Endothelial cell (in vitro differentiated cells): Measurements from ENCODE around the gene SPINK14. TPM values are rescaled to one million over a fixed set of nuclear protein-coding genes. Genes with fewer than 3 reads are reported as not detected.

Experiments
- DNase-seq: peaks from one replicate; pipeline ENCODE4 v3.0.0; 2021; ENCODE audit warnings: low spot score
- H3K27ac Mint-ChIP-seq: one replicate; pipeline ENCODE4 v1.8.0; 2021; ENCODE audit warnings: mixed read lengths, inconsistent platforms; ENCODE audit not compliant: unreplicated experiment
- H3K27me3 Mint-ChIP-seq: one replicate; pipeline ENCODE4 v1.8.0; 2021; ENCODE audit warnings: mild to moderate bottlenecking, moderate library complexity, mixed read lengths, inconsistent platforms; ENCODE audit not compliant: unreplicated experiment
- H3K36me3 Mint-ChIP-seq: one replicate; pipeline ENCODE4 v1.8.0; 2021; ENCODE audit warnings: mild to moderate bottlenecking, low read depth, mixed read lengths, inconsistent platforms; ENCODE audit not compliant: unreplicated experiment
- H3K4me1 Mint-ChIP-seq: one replicate; pipeline ENCODE4 v1.8.0; 2021; ENCODE audit warnings: mild to moderate bottlenecking, mixed read lengths, inconsistent platforms; ENCODE audit not compliant: unreplicated experiment
- H3K4me3 Mint-ChIP-seq: one replicate; pipeline ENCODE4 v1.8.0; 2021; ENCODE audit warnings: mild to moderate bottlenecking, mixed read lengths, inconsistent platforms; ENCODE audit not compliant: unreplicated experiment
- H3K9me3 Mint-ChIP-seq: one replicate; pipeline ENCODE4 v1.8.0; 2021; ENCODE audit warnings: mixed read lengths, inconsistent platforms; ENCODE audit not compliant: unreplicated experiment
- total RNA-seq: library from RNA; stranded (reverse); fragmentation: NEBNext Ultra II Directional; extraction: Animal tissue kit (Norgen Biotek cat#: 25700); gene quantifications from one replicate; pipeline ENCODE4 v1.2.1, GENCODE V29; 2021; ENCODE audit not compliant: unreplicated experiment
- TF ChIP-seq, protein P1 (sequence below): fragments of 200-600 bp; sonication (generic); IDR thresholded peaks from one replicate; pipeline ENCODE4 v1.5.0; 2021; ENCODE audit warnings: antibody characterized with exemption; ENCODE audit not compliant: unreplicated experiment

The SPINK14 gene
- total RNA-seq, 1 donor from 2014 or later, result not detected

DNA sequence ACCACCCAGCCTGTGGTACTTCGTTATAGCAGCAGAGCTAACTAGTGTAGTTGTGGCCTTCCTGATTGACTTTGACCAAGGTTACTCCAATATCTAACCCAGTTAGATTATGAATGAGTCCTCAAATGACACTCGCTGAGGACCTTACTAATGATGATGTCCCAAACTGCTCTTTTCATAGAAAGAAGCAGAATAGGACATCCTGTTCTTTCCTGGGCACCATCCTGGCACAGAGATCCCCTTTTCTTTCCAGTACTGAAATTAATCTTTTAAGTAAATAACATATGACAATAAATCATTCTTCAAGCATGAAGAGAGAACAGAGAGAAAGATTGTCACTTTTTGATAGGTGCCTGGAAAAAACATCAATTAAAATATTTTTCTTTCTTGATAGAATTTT is 26.7 kb upstream of the SPINK14 start:
- Mint-ChIP-seq H3K27ac (no peak overlapping the region), H3K4me3 (no peak overlapping the region), H3K9me3 (no peaks in the 10 kb centered on the region), H3K36me3 (no peaks in the 10 kb centered on the region), H3K4me1 (peaks cover 14% of the 10 kb centered on the region), H3K27me3 (peaks cover 1% of the 10 kb centered on the region)
- TF ChIP-seq, protein P1, sequence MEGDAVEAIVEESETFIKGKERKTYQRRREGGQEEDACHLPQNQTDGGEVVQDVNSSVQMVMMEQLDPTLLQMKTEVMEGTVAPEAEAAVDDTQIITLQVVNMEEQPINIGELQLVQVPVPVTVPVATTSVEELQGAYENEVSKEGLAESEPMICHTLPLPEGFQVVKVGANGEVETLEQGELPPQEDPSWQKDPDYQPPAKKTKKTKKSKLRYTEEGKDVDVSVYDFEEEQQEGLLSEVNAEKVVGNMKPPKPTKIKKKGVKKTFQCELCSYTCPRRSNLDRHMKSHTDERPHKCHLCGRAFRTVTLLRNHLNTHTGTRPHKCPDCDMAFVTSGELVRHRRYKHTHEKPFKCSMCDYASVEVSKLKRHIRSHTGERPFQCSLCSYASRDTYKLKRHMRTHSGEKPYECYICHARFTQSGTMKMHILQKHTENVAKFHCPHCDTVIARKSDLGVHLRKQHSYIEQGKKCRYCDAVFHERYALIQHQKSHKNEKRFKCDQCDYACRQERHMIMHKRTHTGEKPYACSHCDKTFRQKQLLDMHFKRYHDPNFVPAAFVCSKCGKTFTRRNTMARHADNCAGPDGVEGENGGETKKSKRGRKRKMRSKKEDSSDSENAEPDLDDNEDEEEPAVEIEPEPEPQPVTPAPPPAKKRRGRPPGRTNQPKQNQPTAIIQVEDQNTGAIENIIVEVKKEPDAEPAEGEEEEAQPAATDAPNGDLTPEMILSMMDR, result no peak
- no peak for DNase-seq

DNA sequence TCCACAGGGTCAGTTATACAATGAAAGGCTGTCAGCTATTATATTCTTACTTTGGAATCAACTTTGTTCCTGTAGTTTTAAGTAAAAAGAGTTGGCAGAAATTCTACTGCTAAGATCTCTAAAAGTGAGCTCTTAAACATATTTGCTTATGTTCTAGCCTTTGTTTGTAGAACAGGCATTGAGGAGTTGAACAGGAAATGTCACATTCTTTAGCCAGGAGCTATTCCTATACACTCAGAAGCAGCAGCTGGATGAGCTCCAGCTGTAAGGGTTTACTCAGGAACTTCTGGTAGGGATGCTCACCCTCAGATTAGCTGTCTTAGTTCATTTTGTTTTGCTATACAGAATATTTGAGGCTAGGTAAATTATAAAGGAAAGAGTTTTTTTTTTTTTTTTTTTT is 22.4 kb upstream of the SPINK14 start:
- no peak overlapping the region for H3K4me3 Mint-ChIP-seq
- TF ChIP-seq, protein P1, result no peak
- no peaks in the 10 kb centered on the region for H3K36me3 Mint-ChIP-seq
- H3K4me1 Mint-ChIP-seq, result peaks cover 14% of the 10 kb centered on the region
- peaks cover 1% of the 10 kb centered on the region for H3K27me3 Mint-ChIP-seq
- no peaks in the 10 kb centered on the region for H3K9me3 Mint-ChIP-seq
- H3K27ac Mint-ChIP-seq, result peak overlapping the region; percentile 83
- DNase-seq, result peak; percentile 5

DNA sequence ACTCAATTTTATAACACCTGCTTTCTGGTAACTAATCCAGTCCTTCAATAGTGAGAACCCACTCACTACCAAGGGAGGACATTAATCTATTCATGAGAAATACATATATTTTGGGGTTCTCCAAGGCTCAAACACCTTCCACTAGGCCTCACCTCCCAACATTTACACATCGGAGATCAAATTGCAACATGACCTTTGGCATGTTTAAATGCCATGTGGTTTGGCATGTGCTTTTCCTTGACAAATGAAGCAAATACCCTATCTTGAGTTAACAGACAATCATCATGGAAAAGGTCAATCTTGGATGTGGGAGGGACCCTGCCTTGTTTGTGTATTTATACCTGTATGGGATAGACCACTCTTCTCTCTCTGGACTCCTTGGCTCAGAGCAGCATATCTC is 21.9 kb upstream of the SPINK14 start:
- H3K4me3 Mint-ChIP-seq, result no peak overlapping the region
- H3K27ac Mint-ChIP-seq, result peak overlapping the region; percentile 73
- DNase-seq, result no peak
- no peaks in the 10 kb centered on the region for H3K9me3 Mint-ChIP-seq
- H3K4me1 Mint-ChIP-seq, result peaks cover 14% of the 10 kb centered on the region
- H3K27me3 Mint-ChIP-seq, result peaks cover 1% of the 10 kb centered on the region
- TF ChIP-seq, protein P1, result no peak
- H3K36me3 Mint-ChIP-seq, result no peaks in the 10 kb centered on the region

DNA sequence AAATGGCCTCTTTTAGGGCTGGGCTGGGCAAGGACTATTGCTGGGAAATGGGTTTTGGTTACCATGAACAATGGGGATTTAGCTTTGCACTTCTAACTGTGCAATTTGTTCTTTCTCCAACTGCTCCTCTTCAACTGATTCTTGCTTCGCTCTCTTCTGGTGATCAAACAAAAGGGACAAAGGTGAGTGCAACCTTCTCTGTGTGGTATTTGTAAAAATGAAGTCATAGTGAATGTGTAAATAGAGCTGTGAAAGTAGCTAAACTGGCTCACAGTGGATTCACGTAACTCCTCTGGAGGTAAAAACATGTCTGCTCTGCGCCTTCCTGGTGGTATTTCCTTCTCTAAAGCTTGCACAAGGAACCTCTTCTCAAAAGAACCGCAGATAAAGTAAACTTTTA is 20.9 kb upstream of the SPINK14 start:
- no peaks in the 10 kb centered on the region for H3K9me3 Mint-ChIP-seq
- TF ChIP-seq, protein P1, result no peak
- H3K4me1 Mint-ChIP-seq, result peaks cover 14% of the 10 kb centered on the region
- no peak overlapping the region for H3K27ac Mint-ChIP-seq
- H3K4me3 Mint-ChIP-seq, result no peak overlapping the region
- peaks cover 1% of the 10 kb centered on the region for H3K27me3 Mint-ChIP-seq
- DNase-seq, result no peak
- no peaks in the 10 kb centered on the region for H3K36me3 Mint-ChIP-seq

DNA sequence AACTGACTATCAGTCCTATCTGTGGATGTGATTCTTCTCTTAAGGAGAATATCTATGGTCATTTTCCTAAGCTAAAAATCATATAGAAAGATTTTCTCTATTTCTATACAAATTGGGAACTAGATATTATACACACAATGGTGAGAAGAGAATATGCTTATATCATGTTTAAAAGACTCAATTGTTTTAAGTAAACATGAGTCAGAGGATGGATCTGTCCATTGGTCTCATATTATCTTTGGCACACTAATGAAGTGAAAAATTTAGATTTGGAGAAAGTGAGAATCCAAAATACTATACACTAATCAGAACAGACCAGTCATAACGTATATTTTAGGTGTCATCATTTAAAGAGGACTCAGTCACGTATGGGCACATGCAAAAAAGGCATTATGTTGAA is 16.5 kb upstream of the SPINK14 start:
- no peaks in the 10 kb centered on the region for H3K36me3 Mint-ChIP-seq
- no peak overlapping the region for H3K27ac Mint-ChIP-seq
- H3K4me1 Mint-ChIP-seq, result no peaks in the 10 kb centered on the region
- no peaks in the 10 kb centered on the region for H3K9me3 Mint-ChIP-seq
- H3K4me3 Mint-ChIP-seq, result no peak overlapping the region
- TF ChIP-seq, protein P1, result no peak
- H3K27me3 Mint-ChIP-seq, result no peaks in the 10 kb centered on the region
- no peak for DNase-seq
